H1 (cell line): ENCODE results near the gene TMEM225B. TPM values are rescaled to one million over a fixed set of nuclear protein-coding genes. Genes with fewer than 3 reads are reported as not detected.

Experiments used
- CTCF ChIA-PET: fragments of 300-600 bp; sonication (Branson Sonifier 250); formaldehyde crosslinking; loops from one replicate; lab custom pipeline; 2021; ENCODE audit not compliant: partially characterized antibody; lab: Charles Lee
- POLR2A ChIA-PET: fragments of 300-600 bp; sonication (Branson Sonifier 250); formaldehyde crosslinking; loops from one replicate; lab custom pipeline; 2021; ENCODE audit warnings: inconsistent platforms; ENCODE audit not compliant: partially characterized antibody; lab: Charles Lee
- DNase-seq, 2 experiments: peaks; one replicate each; pipeline versions ENCODE4 v3.0.0 to v3.0.0-alpha.2; 2010 to 2022; ENCODE audit warnings: low spot score in 2 of 2, low read depth in 1 of 2, mixed read lengths in 1 of 2
- FAIRE-seq: peaks from 2 replicates; lab custom pipeline; 2011; peaks lifted over from hg19 to GRCh38; lab: Jason Lieb, UNC
- H2AFZ ChIP-seq: 2 replicates; pipeline ENCODE4 v1.8.1; 2012; ENCODE audit warnings: low read length, inconsistent platforms
- H2AK5ac ChIP-seq: 2 replicates; pipeline ENCODE4 v1.6.1; 2013; ENCODE audit warnings: low read depth, low read length
- H2BK120ac ChIP-seq: replicated peaks from 2 replicates; pipeline ENCODE3; 2013; ENCODE audit warnings: low read depth, low read length, inconsistent platforms
- H2BK12ac ChIP-seq: 2 replicates; pipeline ENCODE4 v1.6.1; 2013; ENCODE audit warnings: low read depth, low read length
- H2BK15ac ChIP-seq: 2 replicates; pipeline ENCODE4 v1.6.1; 2013; ENCODE audit warnings: low read length
- H2BK20ac ChIP-seq: 2 replicates; pipeline ENCODE4 v1.6.1; 2013; ENCODE audit warnings: low read length
- H2BK5ac ChIP-seq: 2 replicates; pipeline ENCODE4 v1.6.1; 2013; ENCODE audit warnings: low read depth, low read length
- H3K14ac ChIP-seq: 2 replicates; pipeline ENCODE4 v1.6.1; 2013; ENCODE audit warnings: inconsistent platforms; ENCODE audit not compliant: insufficient read length
- H3K18ac ChIP-seq: 2 replicates; pipeline ENCODE4 v1.6.1; 2013; ENCODE audit warnings: low read length; ENCODE audit errors: extremely low read depth
- H3K23ac ChIP-seq: 2 replicates; pipeline ENCODE4 v1.6.1; 2013; ENCODE audit warnings: inconsistent platforms; ENCODE audit not compliant: insufficient read length
- H3K23me2 ChIP-seq: 2 replicates; pipeline ENCODE4 v1.6.1; 2013; ENCODE audit warnings: low read depth, low read length
- H3K27ac ChIP-seq: 2 replicates; pipeline ENCODE4 v1.6.1; 2011; ENCODE audit warnings: low read depth, low read length, inconsistent platforms
- H3K27me3 ChIP-seq, 4 experiments: replicated peaks in 1 of 4; 1 replicate in 1 of 4; 2 replicates in 3 of 4; pipeline versions ENCODE4 v1.6.1 to v1.8.1; 2011 to 2013; ENCODE audit warnings: low read length in 3 of 4, mild to moderate bottlenecking in 3 of 4, inconsistent platforms in 2 of 4, mixed read lengths in 2 of 4, moderate library complexity in 1 of 4; ENCODE audit not compliant: control insufficient read depth in 3 of 4, insufficient read depth in 3 of 4; ENCODE audit errors: extremely low read depth in 1 of 4
- H3K36me3 ChIP-seq, 4 experiments: 2 replicates each; pipeline versions ENCODE4 v1.6.1 to v1.8.1; 2011 to 2013; ENCODE audit warnings: mild to moderate bottlenecking in 4 of 4, low read length in 3 of 4, moderate library complexity in 2 of 4, control low read depth in 1 of 4, inconsistent platforms in 1 of 4; ENCODE audit not compliant: insufficient read depth in 4 of 4, control insufficient read depth in 2 of 4
- H3K4ac ChIP-seq: replicated peaks from 2 replicates; pipeline ENCODE3; 2013; ENCODE audit warnings: low read length, low read depth, mixed read lengths, inconsistent platforms; ENCODE audit not compliant: insufficient read length
- H3K4me1 ChIP-seq, 4 experiments: replicated peaks in 1 of 4; 1 replicate in 1 of 4; 2 replicates in 3 of 4; pipeline versions ENCODE4 v1.6.1 to v1.8.1; 2011 to 2013; ENCODE audit warnings: low read length in 3 of 4, inconsistent platforms in 2 of 4, mixed read lengths in 1 of 4; ENCODE audit not compliant: insufficient read depth in 4 of 4, control insufficient read depth in 3 of 4
- H3K4me2 ChIP-seq, 2 experiments: 2 replicates each; pipeline versions ENCODE4 v1.6.1 to v1.8.1; 2011 to 2013; ENCODE audit warnings: low read depth in 2 of 2, low read length in 2 of 2, control low read depth in 1 of 2, inconsistent platforms in 1 of 2, mild to moderate bottlenecking in 1 of 2; ENCODE audit not compliant: insufficient read depth in 1 of 2
- H3K4me3 ChIP-seq, 4 experiments: fragments of 200-600, 300-600 bp in 1 of 4; sonication (generic), shearing (Covaris generic), sonication (Bioruptor Twin) in 1 of 4; 2 replicates each; pipeline versions ENCODE4 v1.5.1 to v1.8.1; 2011 to 2016; ENCODE audit warnings: low read length in 4 of 4, low read depth in 3 of 4, control low read depth in 2 of 4, inconsistent platforms in 2 of 4, mild to moderate bottlenecking in 2 of 4, mixed read lengths in 1 of 4, moderate library complexity in 1 of 4; ENCODE audit not compliant: insufficient read depth in 2 of 4; ENCODE audit errors: extremely low read depth in 1 of 4
- H3K56ac ChIP-seq: replicated peaks from 2 replicates; pipeline ENCODE3; 2013; ENCODE audit warnings: low read depth, mild to moderate bottlenecking, mixed read lengths, low read length, inconsistent platforms; ENCODE audit not compliant: insufficient read length
- H3K79me1 ChIP-seq: 2 replicates; pipeline ENCODE4 v1.6.1; 2013; ENCODE audit warnings: low read depth, low read length, control low read depth
- H3K79me2 ChIP-seq, 2 experiments: 2 replicates each; pipeline versions ENCODE4 v1.6.1 to v1.8.1; 2012 to 2013; ENCODE audit warnings: low read length in 2 of 2, mild to moderate bottlenecking in 2 of 2, inconsistent platforms in 1 of 2; ENCODE audit not compliant: insufficient read depth in 2 of 2, control insufficient read depth in 1 of 2
- H3K9ac ChIP-seq, 4 experiments: replicated peaks in 1 of 4; 1 replicate in 1 of 4; 2 replicates in 3 of 4; pipeline versions ENCODE4 v1.6.1 to v1.8.1; 2011 to 2013; ENCODE audit warnings: low read depth in 3 of 4, low read length in 3 of 4, control low read depth in 2 of 4, mild to moderate bottlenecking in 2 of 4, moderate library complexity in 2 of 4, inconsistent platforms in 1 of 4; ENCODE audit errors: extremely low read depth in 1 of 4
- H3K9me3 ChIP-seq, 2 experiments: 2 replicates each; pipeline versions ENCODE4 v1.6.1 to v1.8.1; 2012 to 2013; ENCODE audit warnings: mild to moderate bottlenecking in 2 of 2, moderate library complexity in 2 of 2, control low read depth in 1 of 2, inconsistent platforms in 1 of 2, low read depth in 1 of 2, low read length in 1 of 2, mixed read lengths in 1 of 2; ENCODE audit not compliant: insufficient read depth in 2 of 2
- H4K20me1 ChIP-seq, 2 experiments: replicated peaks in 1 of 2; 2 replicates each; pipeline versions ENCODE3 to v1.8.1; 2011 to 2013; ENCODE audit warnings: inconsistent platforms in 2 of 2, low read length in 2 of 2, mild to moderate bottlenecking in 1 of 2; ENCODE audit not compliant: insufficient read depth in 2 of 2, control insufficient read depth in 1 of 2
- H4K5ac ChIP-seq: 2 replicates; pipeline ENCODE4 v1.6.1; 2013; ENCODE audit warnings: low read length, low read depth, mixed read lengths, inconsistent platforms; ENCODE audit not compliant: insufficient read length
- H4K8ac ChIP-seq: 2 replicates; pipeline ENCODE4 v1.8.0; 2013; ENCODE audit warnings: mild to moderate bottlenecking, moderate library complexity, low read length, inconsistent platforms; ENCODE audit not compliant: insufficient read depth; ENCODE audit errors: extremely low read depth
- H4K91ac ChIP-seq: replicated peaks from 2 replicates; pipeline ENCODE3; 2013; ENCODE audit warnings: low read length, mixed read lengths, inconsistent platforms; ENCODE audit not compliant: insufficient read length
- ATF3 ChIP-seq: IDR thresholded peaks from 2 replicates; pipeline ENCODE4 v1.6.1; 2011; ENCODE audit warnings: low read depth, mild to moderate bottlenecking, low read length; ENCODE audit not compliant: insufficient read depth
- GTF2F1 ChIP-seq: IDR thresholded peaks from 2 replicates; pipeline ENCODE4 v1.6.1; 2012; ENCODE audit warnings: low read depth, low read length, improper control_type of control experiment, borderline replicate concordance
- JUN ChIP-seq: IDR thresholded peaks from 2 replicates; pipeline ENCODE4 v1.6.1; 2011; ENCODE audit warnings: low read depth, mild to moderate bottlenecking, improper control_type of control experiment, low read length
- NRF1 ChIP-seq: IDR thresholded peaks from 2 replicates; pipeline ENCODE4 v1.6.1; 2011; ENCODE audit warnings: mild to moderate bottlenecking, low read depth, low read length, improper control_type of control experiment
- SP1 ChIP-seq: IDR thresholded peaks from 2 replicates; pipeline ENCODE4 v1.6.1; 2011; ENCODE audit warnings: low read depth, low read length
- WGBS, 2 experiments: shearing (Covaris generic) in 1 of 2; methylation state at CpG; one replicate each; pipeline versions ENCODE4 v1.1.6 to v1.1.7; 2013 to 2015; ENCODE audit warnings: low lambda C conversion rate in 2 of 2, mixed read lengths in 2 of 2, inconsistent platforms in 1 of 2, low coverage in 1 of 2, missing lambda C conversion rate in 1 of 2; ENCODE audit not compliant: insufficient replicate concordance in 2 of 2, insufficient coverage in 1 of 2, insufficient read length in 1 of 2; ENCODE audit errors: extremely low coverage in 1 of 2, missing lambda C conversion rate in 1 of 2; 5-methylcytosine and 5-hydroxymethylcytosine counted together
- polyA plus RNA-seq, 7 experiments: library from polyadenylated mRNA; depleted of rRNA in 3 of 7; stranded (reverse) in 5 of 7; unstranded in 2 of 7; fragments of >200 nt in 5 of 7; fragments of 200-250 nt in 2 of 7; gene quantifications; 1 replicate in 5 of 7; 2 replicates in 1 of 7; 4 replicates in 1 of 7; pipeline versions ENCODE4 v1.2.1 to v1.2.3, GENCODE V29; 2011 to 2013; ENCODE audit warnings: missing spikeins in 2 of 7, mixed read lengths in 2 of 7
- total RNA-seq: library from RNA; stranded (reverse); fragmentation: NEBNext Ultra II Directional; extraction: Animal tissue kit (Norgen Biotek cat#: 25700); gene quantifications from 2 replicates; pipeline ENCODE4 v1.2.1, GENCODE V29; 2021

TMEM225B gene
- total and polyA plus RNA-seq, 2 of the 8 experiments (the other 6 are each of a cell fraction or from before 2014, with no cell fraction given), result 0.68 TPM; not detected in 1

- Histone ChIP-seq H2BK120ac (no peak overlapping the region), H3K56ac (no peak overlapping the region), H4K91ac (no peak overlapping the region), H3K79me2 (no peaks in the 10 kb centered on the region), H2BK20ac (no peak overlapping the region), H2AFZ (no peak overlapping the region), H4K20me1 (no peaks in the 10 kb centered on the region), H3K4me2 (no peak overlapping the region), H2BK15ac (no peak overlapping the region), H3K14ac (no peak overlapping the region), H4K8ac (no peak overlapping the region), H3K4me1 (peaks cover 0 to 3% (median under 1%) of the 10 kb centered on the region in 4 experiments; a peak in 3 of 7 replicates), H4K5ac (no peak overlapping the region), H3K23me2 (no peaks in the 10 kb centered on the region; the same call in 1 of the 2 replicates), H2BK5ac (no peak overlapping the region), H3K36me3 (no peaks in the 10 kb centered on the region), H3K27ac (no peak overlapping the region), H3K4ac (no peak overlapping the region), H3K9ac (no peak overlapping the region), H3K23ac (no peak overlapping the region), H3K18ac (no peak overlapping the region), H3K4me3 (no peak overlapping the region), H2AK5ac (0 out of 2 replicates have a peak overlapping the region, but pooled peaks have one; percentile 3), H3K9me3 (no peaks in the 10 kb centered on the region), H2BK12ac (no peak overlapping the region), H3K27me3 (peaks cover 0 to 3% (median 1%) of the 10 kb centered on the region in 4 experiments; a peak in 1 of 7 replicates), H3K79me1 (no peaks in the 10 kb centered on the region)
- 87% methylated on average over 8 of the region's 8 CpGs; no CpG with 5 or more reads in 1 of the 2 experiments for WGBS, 2 experiments
- TF ChIP-seq GTF2F1 (no peak), NRF1 (no peak), JUN (no peak), ATF3 (no peak), SP1 (no peak)
- ChIA-PET CTCF (interaction anchor here (0.6 to 2.9 kb wide), 5 partner anchors 10 to 386 kb away, joined by 3 to 18 read pairs (median 4); partner anchors contain the start of gene ZSCAN25), POLR2A (interaction anchor here (3.8 kb wide), 1 partner anchor 10 kb away, joined by 16 read pairs; the partner anchor contains the start of gene ZSCAN25)
- FAIRE-seq (no peak), DNase-seq (peak in 1 of 2 experiments; percentile 14)
These were observed 8.5 kb downstream of the TMEM225B start for GRCh38 chr7:99606531-99606930.
